ENCODE results near the gene NRL. TPM values are rescaled to one million over a fixed set of nuclear protein-coding genes. Genes with fewer than 3 reads are reported as not detected.
"Not testable (repeated sequence)": the region's sequence is repeated elsewhere in the genome, so short reads cannot be mapped to it uniquely, and the experiment has no call there.

The NRL gene
- total and polyA plus RNA-seq, 4 donors, result 1.5 to 3.2 (median 2.8) TPM

DNA sequence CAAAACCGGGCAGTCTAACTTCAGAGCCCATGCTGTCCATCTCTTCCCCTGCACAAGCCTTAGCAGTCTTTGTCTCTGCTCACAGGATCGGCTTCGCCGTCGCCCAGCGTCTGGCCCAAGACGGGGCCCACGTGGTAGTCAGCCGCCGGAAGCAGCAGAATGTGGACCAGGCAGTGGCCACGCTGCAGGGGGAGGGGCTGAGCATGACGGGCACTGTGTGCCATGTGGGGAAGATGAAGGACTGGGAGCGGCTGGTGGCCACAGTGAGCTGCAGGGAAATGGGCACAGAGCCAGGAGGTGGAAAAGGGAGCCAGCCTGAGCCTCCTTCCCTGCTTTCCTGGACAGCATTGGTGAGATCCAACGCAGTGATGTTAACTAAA, 77.1 kb downstream of the NRL start:
- no peaks in the 10 kb centered on the region for H3K36me3 ChIP-seq (ENCODE audit: control insufficient read depth in 4 of 4, insufficient read depth in 3 of 4, low read depth in 1 of 4, low read length in 3 of 4)
- no peaks in the 10 kb centered on the region for H3K27me3 ChIP-seq (ENCODE audit: control insufficient read depth in 4 of 4, insufficient read depth in 4 of 4, low read length in 3 of 4)
- H3K4me3 ChIP-seq (ENCODE audit: low read depth in 1 of 3, low read length in 3 of 3), result no peak overlapping the region
- no peak for DNase-seq (ENCODE audit: low spot score)
- no peak for TF ChIP-seq RAD21 (IDR thresholded peaks at IDR 0.05)
- no peak for TF ChIP-seq GABPA (IDR thresholded peaks at IDR 0.05 in 1 of 2, conservative IDR thresholded peaks at IDR 0.05 in 1 of 2)
- no peak for TF ChIP-seq CTCF (IDR thresholded peaks at IDR 0.05; ENCODE audit: low read depth, low read length, missing input control)
- TF ChIP-seq, protein P1, sequence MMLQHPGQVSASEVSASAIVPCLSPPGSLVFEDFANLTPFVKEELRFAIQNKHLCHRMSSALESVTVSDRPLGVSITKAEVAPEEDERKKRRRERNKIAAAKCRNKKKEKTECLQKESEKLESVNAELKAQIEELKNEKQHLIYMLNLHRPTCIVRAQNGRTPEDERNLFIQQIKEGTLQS (IDR thresholded peaks at IDR 0.05), result no peak
- TF ChIP-seq EGR1 (IDR thresholded peaks at IDR 0.05; ENCODE audit: low read depth in 2 of 2), result no peak
- TF ChIP-seq SP1 (IDR thresholded peaks at IDR 0.05), result no peak
- no peak for TF ChIP-seq HNF4A (conservative IDR thresholded peaks at IDR 0.05)
- no peak for TF ChIP-seq TAF1 (conservative IDR thresholded peaks at IDR 0.05)
- no peak for TF ChIP-seq NR2F2 (IDR thresholded peaks at IDR 0.05)
- no peak for TF ChIP-seq REST (IDR thresholded peaks at IDR 0.05)
- TF ChIP-seq JUND (IDR thresholded peaks at IDR 0.05), result no peak
- TF ChIP-seq HNF4G (IDR thresholded peaks at IDR 0.05), result no peak
- TF ChIP-seq FOXA2 (IDR thresholded peaks at IDR 0.05), result no peak
- no peak for TF ChIP-seq ZBTB33 (IDR thresholded peaks at IDR 0.05)
- no peak overlapping the region for H3K9ac ChIP-seq (ENCODE audit: low read depth in 1 of 2, low read length in 2 of 2)
- no peaks in the 10 kb centered on the region for H3K9me3 ChIP-seq (ENCODE audit: control insufficient read depth in 4 of 4, low read length in 3 of 4)
- 77% methylated on average over 14 of the region's 14 CpGs for WGBS
- peaks cover 10 to 15% (median 12%) of the 10 kb centered on the region in 4 donors for H3K4me1 ChIP-seq (ENCODE audit: control insufficient read depth in 4 of 4, insufficient read depth in 4 of 4, low read length in 3 of 4)
- no peak overlapping the region for H3K27ac ChIP-seq (ENCODE audit: low read depth in 1 of 2, low read length in 2 of 2)

DNA sequence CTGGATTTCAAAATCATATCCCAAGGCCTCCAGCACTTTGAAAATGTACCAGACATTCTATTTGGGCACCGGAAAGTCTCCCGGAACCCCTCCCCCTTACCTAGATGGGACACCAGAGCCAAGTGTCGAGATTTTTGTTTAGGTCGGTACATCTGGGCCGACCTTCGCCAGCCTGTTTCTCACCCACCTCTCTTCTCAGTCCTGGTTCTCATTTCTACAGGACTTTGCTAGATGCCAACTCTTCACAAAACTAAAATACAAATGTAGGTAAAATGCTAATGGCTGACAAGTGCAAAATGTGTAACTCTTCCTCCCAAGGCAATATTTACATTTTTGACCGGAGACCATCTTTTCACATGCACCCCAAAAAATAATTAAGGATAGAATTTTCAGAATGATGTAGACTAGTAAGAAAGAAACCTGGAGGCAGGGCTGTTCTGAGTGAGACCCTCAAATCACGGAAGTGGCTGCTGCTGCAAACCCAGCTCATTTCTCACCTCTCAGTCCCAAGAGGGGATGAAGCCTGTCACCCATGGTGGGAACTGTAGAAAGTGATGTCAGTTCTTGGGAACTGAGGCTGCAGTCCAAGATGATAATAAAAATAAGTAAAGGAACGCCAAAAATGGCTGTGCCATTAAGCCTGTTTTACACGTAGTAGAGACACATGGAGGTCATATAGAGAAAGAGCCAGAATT, 77.6 kb downstream of the NRL start:
- H3K4me1 ChIP-seq (ENCODE audit: control insufficient read depth in 4 of 4, insufficient read depth in 4 of 4, low read length in 3 of 4), result peaks cover 10 to 16% (median 13%) of the 10 kb centered on the region in 4 donors
- not testable (repeated sequence) for DNase-seq (ENCODE audit: low spot score); H3K9me3 ChIP-seq (ENCODE audit: control insufficient read depth in 4 of 4, low read length in 3 of 4); H3K27me3 ChIP-seq (ENCODE audit: control insufficient read depth in 4 of 4, insufficient read depth in 4 of 4, low read length in 3 of 4); H3K9ac ChIP-seq (ENCODE audit: low read depth in 1 of 2, low read length in 2 of 2); H3K36me3 ChIP-seq (ENCODE audit: control insufficient read depth in 4 of 4, insufficient read depth in 3 of 4, low read depth in 1 of 4, low read length in 3 of 4)
- H3K4me3 ChIP-seq (ENCODE audit: low read depth in 1 of 3, low read length in 3 of 3), result peak overlapping the region in 2 of 3 donors; percentile 53 to 84
- 40% methylated on average over 10 of the region's 10 CpGs for WGBS
- H3K27ac ChIP-seq (ENCODE audit: low read depth in 1 of 2, low read length in 2 of 2), result peak overlapping the region; percentile 82 to 86
